Measurements from ENCODE around the gene KLHL2. TPM values are rescaled to one million over a fixed set of nuclear protein-coding genes. Genes with fewer than 3 reads are reported as not detected.

KLHL2 gene
- total RNA-seq, 5 donors from 2014 or later (not counting 1 experiment from before 2014, with no cell fraction given), result 18.9 to 24.6 (median 21.1) TPM

DNA sequence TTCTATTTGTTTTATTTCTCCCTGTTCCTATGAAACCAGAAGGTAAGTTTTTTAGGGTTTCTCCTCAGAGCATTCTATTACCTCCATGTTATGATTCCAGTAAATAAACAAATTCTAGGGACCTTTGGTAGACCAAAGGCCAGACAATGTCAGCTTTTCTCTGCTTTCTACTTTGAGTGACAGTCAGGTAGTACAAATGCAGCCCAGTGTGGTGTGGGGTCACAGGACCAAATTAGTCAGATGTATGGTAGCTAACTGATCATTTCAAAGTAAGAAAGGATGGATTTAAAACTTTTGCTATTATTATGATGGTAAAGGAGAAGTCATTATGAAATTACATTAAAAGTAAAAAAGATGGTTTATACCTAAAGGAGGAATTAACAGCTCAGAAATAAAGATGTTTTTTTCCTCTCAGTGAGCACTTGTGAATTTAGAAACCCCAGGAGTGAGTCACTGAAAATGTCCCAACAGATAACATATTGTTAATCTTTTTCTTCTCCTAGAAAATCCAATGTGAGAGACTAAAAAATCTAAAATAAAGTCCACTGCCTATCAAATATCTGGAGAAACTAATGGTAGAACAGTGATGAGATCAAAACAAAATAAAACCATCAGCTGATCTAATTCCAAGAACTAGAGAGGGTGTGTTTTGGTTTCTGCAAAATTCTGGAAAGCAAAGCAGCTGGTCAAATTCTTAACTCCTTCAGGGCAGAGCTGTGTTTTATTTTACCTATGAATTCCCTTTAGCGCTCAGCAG lies 16.6 kb upstream of the KLHL2 start:
- no peak overlapping the region for H3K27ac ChIP-seq (ENCODE audit: low read length)
- no peak overlapping the region for H3K27ac Mint-ChIP-seq
- H3K9me3 ChIP-seq, result no peaks in the 10 kb centered on the region
- no CpG with 5 or more reads among the region's 1 CpG for WGBS (ENCODE audit: insufficient coverage)
- ATAC-seq (replicated peaks in 1 of 4) (no peak), DNase-seq (no peak)
- H3K9me3 Mint-ChIP-seq, result peaks cover 0 to 6% (median 0%) of the 10 kb centered on the region in 3 donors
- no peak overlapping the region for H3K4me3 ChIP-seq (ENCODE audit: control insufficient read depth in 1 of 2, extremely low read depth in 1 of 2, low read length in 1 of 2)
- no peaks in the 10 kb centered on the region for H3K4me1 ChIP-seq (ENCODE audit: control insufficient read depth in 1 of 2, extremely low read depth in 1 of 2, insufficient read depth in 2 of 2, low read length in 2 of 2)
- peaks cover 16 to 22% (median 22%) of the 10 kb centered on the region in 3 donors for H3K4me1 Mint-ChIP-seq
- peaks cover 0 to 2% of the 10 kb centered on the region in 2 experiments for H3K27me3 ChIP-seq (replicated peaks in 1 of 2; ENCODE audit: control insufficient read depth in 2 of 2, extremely low read depth in 1 of 2, insufficient read depth in 2 of 2, low read length in 1 of 2)
- ChIA-PET CTCF (interaction anchor here in 1 of 2 donors (0.6 kb wide), 1 partner anchor 392 kb away, joined by 3 read pairs; no protein-coding TSS in a partner anchor), POLR2A (no interaction called here)
- H3K36me3 ChIP-seq (ENCODE audit: control insufficient read depth in 2 of 2, extremely low read depth in 1 of 2, insufficient read depth in 1 of 2, low read length in 1 of 2), result no peaks in the 10 kb centered on the region
- no peaks in the 10 kb centered on the region for H3K27me3 Mint-ChIP-seq
- no peak overlapping the region for H3K4me3 Mint-ChIP-seq
- H3K36me3 Mint-ChIP-seq, result no peaks in the 10 kb centered on the region

DNA sequence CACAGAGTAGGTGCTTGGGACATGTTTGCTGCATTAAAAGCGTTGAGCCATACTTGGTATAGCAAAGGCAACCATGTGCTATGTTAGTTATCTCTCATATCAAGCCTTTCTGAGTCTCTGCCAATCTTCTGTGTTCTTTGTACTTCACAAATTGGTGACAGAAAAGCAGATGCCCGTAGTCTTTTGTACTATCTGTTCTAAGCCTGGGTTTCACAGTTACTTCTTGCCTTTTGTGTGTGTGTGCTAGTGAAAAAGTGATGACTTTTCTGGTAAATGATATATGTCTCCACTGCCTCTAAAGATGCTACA lies 16.1 kb upstream of the KLHL2 start:
- Mint-ChIP-seq H3K27me3 (no peaks in the 10 kb centered on the region), H3K36me3 (no peaks in the 10 kb centered on the region), H3K4me3 (no peak overlapping the region), H3K27ac (no peak overlapping the region), H3K9me3 (peaks cover 0 to 6% (median 0%) of the 10 kb centered on the region in 3 donors), H3K4me1 (peaks cover 16 to 22% (median 22%) of the 10 kb centered on the region in 3 donors)
- Histone ChIP-seq H3K27me3 (replicated peaks in 1 of 2; ENCODE audit: control insufficient read depth in 2 of 2, extremely low read depth in 1 of 2, insufficient read depth in 2 of 2, low read length in 1 of 2) (peaks cover 0 to 2% of the 10 kb centered on the region in 2 experiments), H3K4me1 (ENCODE audit: control insufficient read depth in 1 of 2, extremely low read depth in 1 of 2, insufficient read depth in 2 of 2, low read length in 2 of 2) (no peaks in the 10 kb centered on the region), H3K36me3 (ENCODE audit: control insufficient read depth in 2 of 2, extremely low read depth in 1 of 2, insufficient read depth in 1 of 2, low read length in 1 of 2) (no peaks in the 10 kb centered on the region), H3K9me3 (no peaks in the 10 kb centered on the region), H3K4me3 (ENCODE audit: control insufficient read depth in 1 of 2, extremely low read depth in 1 of 2, low read length in 1 of 2) (no peak overlapping the region), H3K27ac (ENCODE audit: low read length) (no peak overlapping the region)
- ATAC-seq (replicated peaks in 1 of 4) (no peak), DNase-seq (no peak)
- CTCF ChIA-PET, result interaction anchor here in 1 of 2 donors (0.6 kb wide), 1 partner anchor 391 kb away, joined by 3 read pairs; no protein-coding TSS in a partner anchor
- WGBS (ENCODE audit: insufficient coverage), result 50% methylated on average over 1 of the region's 2 CpGs
- POLR2A ChIA-PET, result no interaction called here

DNA sequence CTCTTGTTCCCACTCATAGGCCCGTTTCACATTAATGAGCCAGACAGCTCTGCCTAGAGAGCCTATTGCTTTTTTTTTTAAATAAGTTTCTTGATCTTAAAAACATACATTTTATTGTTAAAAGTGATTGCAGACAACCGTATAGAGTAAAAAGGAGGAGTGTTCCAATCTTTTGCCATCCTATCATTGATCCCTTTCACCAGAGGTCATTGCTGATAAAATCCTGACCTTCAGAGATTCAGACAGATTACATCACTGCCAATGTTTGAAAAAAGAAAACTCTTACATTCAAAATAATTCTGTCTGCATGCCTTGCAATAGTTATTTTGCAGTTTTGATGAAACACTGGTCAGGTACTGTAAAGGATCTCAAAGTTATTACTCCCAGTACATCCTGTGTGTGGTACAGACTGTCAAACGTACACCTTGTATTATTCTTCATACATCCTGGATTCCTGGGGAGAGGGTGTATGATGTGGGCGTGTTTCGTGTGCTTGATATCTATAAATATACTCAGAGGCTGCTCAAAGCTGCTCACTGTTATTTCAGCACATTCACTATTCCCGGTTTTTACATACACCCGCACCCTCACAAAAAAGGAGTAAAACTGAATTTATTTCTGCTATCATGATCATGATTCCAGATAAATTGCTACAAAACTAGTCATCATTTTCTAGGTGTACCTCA lies 15.4 kb upstream of the KLHL2 start:
- Mint-ChIP-seq H3K27ac (no peak overlapping the region), H3K9me3 (peaks cover 0 to 6% (median 0%) of the 10 kb centered on the region in 3 donors), H3K4me1 (peaks cover 16 to 22% (median 22%) of the 10 kb centered on the region in 3 donors), H3K27me3 (no peaks in the 10 kb centered on the region), H3K36me3 (no peaks in the 10 kb centered on the region), H3K4me3 (no peak overlapping the region)
- ChIA-PET CTCF (interaction anchor here (0.6 kb wide), 2 partner anchors 63 to 391 kb away, joined by 3 read pairs; no protein-coding TSS in a partner anchor), POLR2A (no interaction called here)
- Histone ChIP-seq H3K27ac (ENCODE audit: low read length) (no peak overlapping the region), H3K27me3 (replicated peaks in 1 of 2; ENCODE audit: control insufficient read depth in 2 of 2, extremely low read depth in 1 of 2, insufficient read depth in 2 of 2, low read length in 1 of 2) (peaks cover 0 to 2% of the 10 kb centered on the region in 2 experiments), H3K4me3 (ENCODE audit: control insufficient read depth in 1 of 2, extremely low read depth in 1 of 2, low read length in 1 of 2) (no peak overlapping the region), H3K4me1 (ENCODE audit: control insufficient read depth in 1 of 2, extremely low read depth in 1 of 2, insufficient read depth in 2 of 2, low read length in 2 of 2) (no peaks in the 10 kb centered on the region), H3K9me3 (no peaks in the 10 kb centered on the region), H3K36me3 (ENCODE audit: control insufficient read depth in 2 of 2, extremely low read depth in 1 of 2, insufficient read depth in 1 of 2, low read length in 1 of 2) (no peaks in the 10 kb centered on the region)
- ATAC-seq (replicated peaks in 1 of 4), result peak in 1 of 4 experiments; percentile 45
- WGBS (ENCODE audit: insufficient coverage), result 94% methylated on average over 2 of the region's 7 CpGs
- DNase-seq, result no peak

DNA sequence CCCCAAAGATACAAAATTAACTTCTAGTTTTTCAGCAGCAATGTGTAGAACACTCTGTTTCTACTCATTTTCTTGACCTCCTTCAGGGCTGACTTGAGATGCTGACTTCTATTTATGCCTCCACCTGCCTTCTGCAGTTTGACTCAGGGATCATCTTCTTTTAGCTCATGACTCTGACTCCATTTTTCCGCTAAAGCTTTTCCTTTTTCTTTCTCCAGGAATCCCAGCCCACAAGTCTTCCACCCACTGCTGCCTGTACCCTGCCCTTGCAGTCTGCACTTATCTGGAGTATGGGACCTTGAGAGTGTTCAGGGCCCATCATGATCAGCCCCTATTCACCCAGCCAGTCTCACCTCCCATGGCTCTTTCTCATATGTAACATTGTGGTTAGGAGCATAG lies 14.9 kb upstream of the KLHL2 start:
- peaks cover 0 to 2% of the 10 kb centered on the region in 2 experiments for H3K27me3 ChIP-seq (replicated peaks in 1 of 2; ENCODE audit: control insufficient read depth in 2 of 2, extremely low read depth in 1 of 2, insufficient read depth in 2 of 2, low read length in 1 of 2)
- Mint-ChIP-seq H3K27ac (no peak overlapping the region), H3K4me3 (no peak overlapping the region), H3K9me3 (peaks cover 0 to 6% (median 0%) of the 10 kb centered on the region in 3 donors), H3K36me3 (no peaks in the 10 kb centered on the region), H3K27me3 (no peaks in the 10 kb centered on the region), H3K4me1 (peaks cover 16 to 22% (median 22%) of the 10 kb centered on the region in 3 donors)
- H3K27ac ChIP-seq (ENCODE audit: low read length), result no peak overlapping the region
- no peaks in the 10 kb centered on the region for H3K9me3 ChIP-seq
- POLR2A ChIA-PET, result no interaction called here
- CTCF ChIA-PET, result no interaction called here
- H3K4me3 ChIP-seq (ENCODE audit: control insufficient read depth in 1 of 2, extremely low read depth in 1 of 2, low read length in 1 of 2), result no peak overlapping the region
- DNase-seq, result no peak
- ATAC-seq (replicated peaks in 1 of 4), result no peak
- WGBS (ENCODE audit: insufficient coverage), result 100% methylated on average over 1 of the region's 1 CpG
- no peaks in the 10 kb centered on the region for H3K36me3 ChIP-seq (ENCODE audit: control insufficient read depth in 2 of 2, extremely low read depth in 1 of 2, insufficient read depth in 1 of 2, low read length in 1 of 2)
- no peaks in the 10 kb centered on the region for H3K4me1 ChIP-seq (ENCODE audit: control insufficient read depth in 1 of 2, extremely low read depth in 1 of 2, insufficient read depth in 2 of 2, low read length in 2 of 2)

DNA sequence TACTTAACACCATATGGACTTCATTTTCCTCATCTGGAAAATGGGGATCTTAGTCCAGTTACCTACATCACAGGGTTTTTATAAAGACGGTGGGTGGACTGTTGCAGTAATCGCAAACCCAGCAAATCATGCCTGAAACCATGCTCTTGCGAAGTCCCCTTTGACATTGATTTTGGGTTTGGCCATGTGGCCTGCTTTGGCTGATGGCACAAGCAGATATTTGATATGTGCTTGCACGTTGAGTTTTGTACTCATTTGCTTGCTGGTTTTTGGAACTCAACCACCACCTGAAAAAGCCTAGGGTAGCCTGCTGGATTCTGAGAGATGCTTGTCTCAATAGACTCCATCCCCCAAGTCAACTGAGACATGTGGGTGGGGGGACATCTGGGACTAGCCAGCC lies 14.4 kb upstream of the KLHL2 start:
- WGBS (ENCODE audit: insufficient coverage), result 100% methylated on average over 2 of the region's 4 CpGs
- CTCF ChIA-PET, result no interaction called here

DNA sequence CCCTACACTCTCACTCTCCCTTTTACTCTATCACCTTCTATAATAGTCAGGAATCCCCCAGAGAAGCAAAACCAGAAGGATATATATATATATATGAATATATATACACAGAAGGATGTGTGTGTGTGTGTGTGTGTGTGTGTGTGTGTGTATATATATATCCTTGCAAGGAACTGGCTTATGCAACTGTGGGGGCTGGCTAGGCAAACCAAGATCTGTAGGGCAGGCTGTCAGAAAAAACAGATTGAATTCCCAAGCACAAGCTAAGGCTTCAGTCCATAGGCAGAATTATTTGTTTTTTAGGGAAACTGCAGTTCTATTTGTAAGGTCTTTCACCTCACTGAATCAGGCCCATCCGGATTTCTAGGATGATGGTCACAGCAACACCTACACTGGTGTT lies 13.0 kb upstream of the KLHL2 start:
- Histone ChIP-seq H3K4me3 (ENCODE audit: control insufficient read depth in 1 of 2, extremely low read depth in 1 of 2, low read length in 1 of 2) (no peak overlapping the region), H3K27ac (ENCODE audit: low read length) (no peak overlapping the region), H3K36me3 (ENCODE audit: control insufficient read depth in 2 of 2, extremely low read depth in 1 of 2, insufficient read depth in 1 of 2, low read length in 1 of 2) (no peaks in the 10 kb centered on the region), H3K9me3 (no peaks in the 10 kb centered on the region), H3K4me1 (ENCODE audit: control insufficient read depth in 1 of 2, extremely low read depth in 1 of 2, insufficient read depth in 2 of 2, low read length in 2 of 2) (no peaks in the 10 kb centered on the region), H3K27me3 (replicated peaks in 1 of 2; ENCODE audit: control insufficient read depth in 2 of 2, extremely low read depth in 1 of 2, insufficient read depth in 2 of 2, low read length in 1 of 2) (no peaks in the 10 kb centered on the region)
- Mint-ChIP-seq H3K9me3 (no peaks in the 10 kb centered on the region), H3K36me3 (no peaks in the 10 kb centered on the region), H3K4me3 (no peak overlapping the region), H3K27ac (no peak overlapping the region), H3K4me1 (peaks cover 16 to 22% (median 22%) of the 10 kb centered on the region in 3 donors), H3K27me3 (no peaks in the 10 kb centered on the region)
- ATAC-seq (replicated peaks in 1 of 4), result no peak
- ChIA-PET POLR2A (no interaction called here), CTCF (no interaction called here)
- no peak for DNase-seq
- WGBS (ENCODE audit: insufficient coverage), result no CpG with 5 or more reads among the region's 1 CpG

More for the DNA sequence above, 14.4 kb upstream of the KLHL2 start:
- Histone ChIP-seq H3K27ac (ENCODE audit: low read length) (no peak overlapping the region), H3K27me3 (replicated peaks in 1 of 2; ENCODE audit: control insufficient read depth in 2 of 2, extremely low read depth in 1 of 2, insufficient read depth in 2 of 2, low read length in 1 of 2) (peaks cover 0 to 2% of the 10 kb centered on the region in 2 experiments), H3K36me3 (ENCODE audit: control insufficient read depth in 2 of 2, extremely low read depth in 1 of 2, insufficient read depth in 1 of 2, low read length in 1 of 2) (no peaks in the 10 kb centered on the region), H3K9me3 (no peaks in the 10 kb centered on the region), H3K4me3 (ENCODE audit: control insufficient read depth in 1 of 2, extremely low read depth in 1 of 2, low read length in 1 of 2) (no peak overlapping the region), H3K4me1 (ENCODE audit: control insufficient read depth in 1 of 2, extremely low read depth in 1 of 2, insufficient read depth in 2 of 2, low read length in 2 of 2) (no peaks in the 10 kb centered on the region)
- peaks cover 16 to 22% (median 22%) of the 10 kb centered on the region in 3 donors for H3K4me1 Mint-ChIP-seq
- no peaks in the 10 kb centered on the region for H3K27me3 Mint-ChIP-seq
- DNase-seq (no peak), ATAC-seq (replicated peaks in 1 of 4) (no peak)
- H3K27ac Mint-ChIP-seq, result no peak overlapping the region
- peaks cover 0 to 6% (median 0%) of the 10 kb centered on the region in 3 donors for H3K9me3 Mint-ChIP-seq
- POLR2A ChIA-PET, result no interaction called here
- no peak overlapping the region for H3K4me3 Mint-ChIP-seq
- H3K36me3 Mint-ChIP-seq, result no peaks in the 10 kb centered on the region

Measured in T-cell (primary cell).